WERI-Rb-1 (cell line): ENCODE measurements around the gene ATXN1.

Experiments used
- DNase-seq: peaks from one replicate; pipeline ENCODE4 v3.0.0-alpha.2; 2020
- H3K27ac ChIP-seq: fragments of 250-450 bp; sonication (Bioruptor Pico); 2 replicates; pipeline ENCODE4 v1.5.1; 2020; ENCODE audit warnings: mild to moderate bottlenecking, moderate library complexity
- H3K27me3 ChIP-seq: fragments of 250-450 bp; sonication (Bioruptor Pico); 2 replicates; pipeline ENCODE4 v1.5.1; 2021; ENCODE audit warnings: mild to moderate bottlenecking, low read depth, moderate library complexity; ENCODE audit not compliant: insufficient read depth, severe bottlenecking
- H3K36me3 ChIP-seq: fragments of 250-450 bp; sonication (Bioruptor Pico); 2 replicates; pipeline ENCODE4 v1.5.1; 2020; ENCODE audit warnings: mild to moderate bottlenecking, moderate library complexity
- H3K4me3 ChIP-seq: 2 replicates; pipeline ENCODE4 v1.5.1; 2011; ENCODE audit warnings: low read depth, mild to moderate bottlenecking, control low read depth, low read length
- H3K9me3 ChIP-seq: fragments of 250-450 bp; sonication (Bioruptor Pico); 2 replicates; pipeline ENCODE4 v1.5.1; 2021; ENCODE audit warnings: mild to moderate bottlenecking, moderate library complexity; ENCODE audit not compliant: severe bottlenecking
- TF ChIP-seq, protein P1 (sequence below): IDR thresholded peaks from 2 replicates; pipeline ENCODE4 v1.5.1; 2011; ENCODE audit warnings: low read depth, mild to moderate bottlenecking, control low read depth, inconsistent platforms, low read length

Gene ATXN1

DNA sequence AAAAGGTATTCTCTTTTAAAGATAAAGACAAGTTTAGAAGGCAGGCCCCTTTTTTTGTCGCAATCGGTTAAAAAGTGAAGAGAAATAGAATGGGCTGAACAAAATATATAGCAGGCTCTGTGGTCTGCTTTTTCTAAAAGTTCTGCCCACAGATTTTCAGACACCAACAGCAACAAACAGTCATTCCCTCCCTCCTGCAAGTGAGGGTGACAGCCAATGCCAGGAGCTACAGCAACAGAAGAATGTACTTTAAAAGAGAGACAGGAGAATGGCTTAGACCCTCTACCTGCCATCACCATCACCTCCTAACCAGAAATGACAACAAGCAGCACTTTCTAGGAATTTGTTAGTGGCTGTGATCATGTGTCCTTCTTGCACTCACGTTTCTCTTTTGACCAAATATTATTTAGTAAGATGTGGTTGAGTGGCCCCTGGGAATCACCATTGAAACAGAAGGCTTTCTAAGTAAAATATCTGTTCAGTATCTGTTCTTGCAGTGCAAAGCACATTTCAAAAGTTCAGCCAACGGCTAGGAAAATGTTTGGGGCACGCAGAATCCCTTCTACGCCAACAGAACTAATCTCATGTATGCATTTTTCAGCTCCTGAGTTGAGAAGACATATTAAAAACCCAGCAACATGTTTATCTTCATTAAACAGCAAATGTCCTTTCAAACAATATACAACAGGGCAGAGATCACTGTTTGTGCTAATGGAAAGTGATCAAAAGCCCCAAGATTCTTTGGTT lies 248.5 kb downstream of the ATXN1 start:
- H3K27ac ChIP-seq, result no peak overlapping the region

DNA sequence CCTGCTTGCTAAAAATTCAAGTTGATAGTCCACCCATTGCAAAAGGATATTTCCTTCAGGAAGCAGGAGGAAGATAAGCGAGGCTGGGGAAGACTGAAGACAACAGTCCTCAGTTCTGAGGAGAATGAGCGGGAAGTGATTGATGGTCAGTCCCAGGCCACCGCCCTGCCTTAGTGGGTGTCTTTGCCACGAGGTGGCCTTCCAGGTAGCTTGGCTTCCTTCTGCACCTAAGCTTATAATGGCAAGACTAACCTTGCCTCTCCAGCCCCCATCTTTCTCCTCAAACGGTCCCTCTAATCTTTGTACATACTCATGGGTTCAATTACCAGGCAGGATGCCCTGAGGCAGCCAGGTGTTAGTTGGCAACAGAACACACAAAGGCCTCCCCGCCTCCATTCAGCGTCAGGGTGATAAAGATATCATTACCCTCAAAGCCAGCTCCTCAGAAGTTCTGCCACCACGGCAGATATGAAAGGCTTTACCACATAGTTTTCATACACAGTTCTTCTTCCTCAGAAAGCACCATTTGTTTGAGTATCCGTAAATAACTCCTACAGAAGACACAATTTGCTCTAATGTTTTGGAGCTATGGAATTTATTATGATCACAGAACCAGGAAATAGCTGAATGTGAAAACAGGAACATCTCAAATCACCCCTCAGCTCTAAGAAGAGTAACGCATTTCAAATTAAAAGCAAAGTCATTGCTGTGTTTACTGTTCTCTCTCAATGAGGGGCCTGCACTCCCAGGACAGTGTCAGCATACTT lies 249.4 kb downstream of the ATXN1 start:
- Histone ChIP-seq H3K27me3 (no peaks in the 10 kb centered on the region), H3K36me3 (no peaks in the 10 kb centered on the region), H3K4me3 (no peak overlapping the region), H3K9me3 (no peaks in the 10 kb centered on the region), H3K27ac (no peak overlapping the region)
- no peak for DNase-seq
- TF ChIP-seq, protein P1, sequence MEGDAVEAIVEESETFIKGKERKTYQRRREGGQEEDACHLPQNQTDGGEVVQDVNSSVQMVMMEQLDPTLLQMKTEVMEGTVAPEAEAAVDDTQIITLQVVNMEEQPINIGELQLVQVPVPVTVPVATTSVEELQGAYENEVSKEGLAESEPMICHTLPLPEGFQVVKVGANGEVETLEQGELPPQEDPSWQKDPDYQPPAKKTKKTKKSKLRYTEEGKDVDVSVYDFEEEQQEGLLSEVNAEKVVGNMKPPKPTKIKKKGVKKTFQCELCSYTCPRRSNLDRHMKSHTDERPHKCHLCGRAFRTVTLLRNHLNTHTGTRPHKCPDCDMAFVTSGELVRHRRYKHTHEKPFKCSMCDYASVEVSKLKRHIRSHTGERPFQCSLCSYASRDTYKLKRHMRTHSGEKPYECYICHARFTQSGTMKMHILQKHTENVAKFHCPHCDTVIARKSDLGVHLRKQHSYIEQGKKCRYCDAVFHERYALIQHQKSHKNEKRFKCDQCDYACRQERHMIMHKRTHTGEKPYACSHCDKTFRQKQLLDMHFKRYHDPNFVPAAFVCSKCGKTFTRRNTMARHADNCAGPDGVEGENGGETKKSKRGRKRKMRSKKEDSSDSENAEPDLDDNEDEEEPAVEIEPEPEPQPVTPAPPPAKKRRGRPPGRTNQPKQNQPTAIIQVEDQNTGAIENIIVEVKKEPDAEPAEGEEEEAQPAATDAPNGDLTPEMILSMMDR, result no peak

More for the DNA sequence above, 248.5 kb downstream of the ATXN1 start:
- Histone ChIP-seq H3K36me3 (no peaks in the 10 kb centered on the region), H3K27me3 (no peaks in the 10 kb centered on the region), H3K9me3 (no peaks in the 10 kb centered on the region), H3K4me3 (no peak overlapping the region)
- no peak for DNase-seq
- TF ChIP-seq, protein P1, result no peak

DNA sequence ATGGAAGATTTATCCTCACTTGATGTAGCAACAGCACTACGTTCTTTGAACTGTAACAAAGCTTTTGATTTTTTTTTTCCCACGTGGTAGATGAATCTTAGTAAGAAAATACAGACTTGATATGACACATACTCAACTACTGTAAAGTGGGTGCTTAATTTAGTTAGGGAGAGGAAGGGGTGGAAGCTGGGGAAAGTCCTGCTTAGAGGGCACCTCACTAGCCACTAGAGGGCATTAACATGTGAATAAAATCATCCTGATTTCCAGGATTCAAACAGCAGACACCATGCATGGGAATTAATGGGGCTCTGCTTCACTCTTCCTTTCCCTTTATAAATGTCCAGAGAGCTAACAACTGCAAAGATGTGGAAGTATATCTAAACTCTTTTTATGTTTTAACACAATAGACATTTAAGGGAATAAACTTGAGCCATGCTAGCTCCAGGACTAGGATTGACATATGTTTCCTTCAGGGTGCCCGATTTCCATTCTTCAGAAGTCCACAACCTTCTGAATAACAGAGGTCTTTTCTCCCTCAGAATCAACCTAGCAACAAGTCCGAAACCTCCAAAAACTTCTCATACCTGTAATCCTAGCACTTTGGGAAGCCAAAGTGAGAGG lies 250.1 kb downstream of the ATXN1 start:
- DNase-seq, result peak; percentile 33
- H3K9me3 ChIP-seq, result no peaks in the 10 kb centered on the region
- no peaks in the 10 kb centered on the region for H3K27me3 ChIP-seq
- no peak overlapping the region for H3K27ac ChIP-seq
- TF ChIP-seq, protein P1, result peak; percentile 86
- no peaks in the 10 kb centered on the region for H3K36me3 ChIP-seq
- no peak overlapping the region for H3K4me3 ChIP-seq

DNA sequence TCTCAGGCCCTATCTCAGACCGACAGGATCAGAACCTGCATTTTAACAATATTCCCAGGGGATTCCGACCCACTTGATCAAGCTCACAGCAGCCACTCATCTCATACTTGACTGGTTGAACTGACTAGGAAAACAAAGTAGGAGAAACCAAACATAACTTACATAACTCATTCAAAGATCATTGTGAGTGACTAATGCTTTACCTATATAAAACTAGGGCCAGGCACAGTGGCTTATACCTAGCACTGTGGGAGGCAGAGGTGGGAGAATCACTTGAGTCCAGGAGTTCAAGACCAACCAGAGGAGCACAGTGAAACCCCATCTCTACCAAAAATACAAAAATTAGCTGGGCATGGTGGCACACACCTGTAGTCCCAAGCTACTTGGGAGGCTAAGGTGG lies 251.0 kb downstream of the ATXN1 start:
- Histone ChIP-seq H3K9me3 (no peaks in the 10 kb centered on the region), H3K36me3 (no peaks in the 10 kb centered on the region), H3K4me3 (no peak overlapping the region), H3K27me3 (no peaks in the 10 kb centered on the region), H3K27ac (no peak overlapping the region)
- DNase-seq, result no peak
- TF ChIP-seq, protein P1, result no peak

DNA sequence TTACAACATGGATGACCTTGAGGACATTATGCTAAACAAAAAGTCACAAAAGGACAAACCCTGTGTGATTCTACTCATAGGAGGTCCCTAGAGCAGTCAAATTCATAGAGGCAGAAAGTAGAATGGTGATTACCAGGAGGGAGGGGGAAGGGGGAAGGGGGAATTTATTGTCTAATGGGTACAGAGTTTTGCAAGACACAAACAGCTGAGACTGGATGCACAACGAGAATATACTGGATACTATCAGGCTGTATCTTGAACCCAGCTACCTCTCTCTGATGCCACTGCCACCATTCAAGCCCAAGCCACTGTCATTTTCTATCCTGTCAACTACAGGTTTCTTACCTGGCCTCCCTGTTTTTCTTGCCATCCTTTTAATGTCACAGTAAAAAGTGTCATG lies 252.3 kb downstream of the ATXN1 start:
- TF ChIP-seq, protein P1, result no peak
- Histone ChIP-seq H3K27me3 (no peaks in the 10 kb centered on the region), H3K4me3 (no peak overlapping the region)

More for the DNA sequence above, 252.3 kb downstream of the ATXN1 start:
- Histone ChIP-seq H3K9me3 (no peaks in the 10 kb centered on the region), H3K27ac (no peak overlapping the region), H3K36me3 (no peaks in the 10 kb centered on the region)
- DNase-seq, result no peak
